Adipocyte (in vitro differentiated cells): Measurements from ENCODE around the gene SRSF3.
"Not testable (repeated sequence)": the region's sequence is repeated elsewhere in the genome, so short reads cannot be mapped to it uniquely, and the experiment has no call there.

Source experiments
- DNase-seq: peaks from one replicate; pipeline ENCODE4 v3.0.0-alpha.2; 2015; ENCODE audit warnings: low read depth
- H3K27me3 ChIP-seq: replicated peaks from 2 replicates; pipeline ENCODE4 v1.7.0; 2013; ENCODE audit warnings: mild to moderate bottlenecking, low read length, moderate library complexity; ENCODE audit not compliant: control insufficient read depth, insufficient read depth
- H3K36me3 ChIP-seq: 2 replicates; pipeline ENCODE4 v1.7.0; 2013; ENCODE audit warnings: low read length, mild to moderate bottlenecking, moderate library complexity; ENCODE audit not compliant: control insufficient read depth, insufficient read depth, severe bottlenecking
- H3K4me1 ChIP-seq: 2 replicates; pipeline ENCODE4 v1.7.0; 2013; ENCODE audit warnings: mild to moderate bottlenecking, low read length, moderate library complexity; ENCODE audit not compliant: control insufficient read depth, insufficient read depth
- H3K4me3 ChIP-seq: 2 replicates; pipeline ENCODE4 v1.7.0; 2013; ENCODE audit warnings: mild to moderate bottlenecking, low read length, moderate library complexity
- H3K9ac ChIP-seq: 2 replicates; pipeline ENCODE4 v1.7.0; 2013; ENCODE audit warnings: mild to moderate bottlenecking, low read length, moderate library complexity
- H3K9me3 ChIP-seq: 2 replicates; pipeline ENCODE4 v1.7.0; 2013; ENCODE audit warnings: mild to moderate bottlenecking, low read length, moderate library complexity; ENCODE audit not compliant: control insufficient read depth

Gene SRSF3

DNA sequence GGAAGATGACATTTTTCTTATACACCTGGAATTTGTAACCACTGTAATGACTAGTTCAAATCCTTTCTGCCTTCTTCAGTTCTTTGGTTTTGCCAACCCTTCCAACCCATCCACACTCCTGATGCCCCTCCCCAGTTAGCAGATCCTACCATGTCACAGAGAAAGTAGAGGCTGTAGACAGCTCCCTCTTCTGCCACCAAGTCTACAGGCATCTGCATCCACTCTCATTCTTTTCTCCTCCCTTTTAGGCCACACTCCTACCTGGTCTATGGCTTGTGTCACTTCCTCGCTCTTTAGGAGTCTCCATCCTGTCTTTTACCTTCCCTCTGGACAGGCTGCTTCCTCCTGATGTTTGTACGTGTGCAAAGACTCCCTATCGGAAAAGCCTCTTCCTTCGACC, 33.3 kb upstream of the SRSF3 start:
- Histone ChIP-seq H3K9me3 (no peaks in the 10 kb centered on the region), H3K27me3 (no peaks in the 10 kb centered on the region), H3K4me1 (peaks cover 31% of the 10 kb centered on the region), H3K9ac (no peak overlapping the region), H3K4me3 (no peak overlapping the region), H3K36me3 (no peaks in the 10 kb centered on the region)
- DNase-seq = no peak

DNA sequence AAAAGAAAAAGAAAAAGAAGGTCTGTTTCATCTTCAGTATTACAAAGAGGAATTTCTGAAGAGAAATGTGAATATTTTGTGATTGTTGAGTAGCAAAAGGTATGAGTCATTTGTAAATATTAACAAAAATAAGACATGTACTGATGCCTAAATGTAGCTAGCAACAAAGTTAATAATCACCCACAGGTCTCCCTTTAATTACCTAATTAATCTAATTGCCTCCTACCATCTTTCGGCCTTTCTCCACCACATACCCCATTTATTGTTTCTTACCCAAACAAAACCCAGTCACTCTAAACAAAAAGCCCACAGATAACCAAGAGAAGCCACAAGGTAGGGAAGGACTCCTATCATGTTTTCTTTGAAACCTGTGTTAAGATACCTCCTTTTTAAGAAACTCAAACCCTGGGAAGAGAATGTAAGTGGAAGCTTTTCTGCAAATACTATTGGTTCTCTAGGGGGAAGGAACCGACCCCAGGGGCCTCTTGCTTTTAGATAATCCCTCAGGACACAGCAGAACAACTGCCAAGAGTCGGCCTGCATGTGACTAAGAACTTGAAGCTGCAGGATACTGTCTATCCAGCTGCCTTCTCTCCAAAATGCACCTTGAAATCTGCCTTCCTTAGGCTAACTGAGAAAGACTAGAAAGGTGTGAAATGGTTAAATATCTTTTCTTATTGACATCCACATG, 30.8 kb upstream of the SRSF3 start:
- peaks cover 18% of the 10 kb centered on the region for H3K4me1 ChIP-seq
- no peaks in the 10 kb centered on the region for H3K27me3 ChIP-seq
- H3K9ac ChIP-seq = no peak overlapping the region
- no peak overlapping the region for H3K4me3 ChIP-seq
- H3K9me3 ChIP-seq = no peaks in the 10 kb centered on the region
- H3K36me3 ChIP-seq = no peaks in the 10 kb centered on the region
- DNase-seq = no peak

DNA sequence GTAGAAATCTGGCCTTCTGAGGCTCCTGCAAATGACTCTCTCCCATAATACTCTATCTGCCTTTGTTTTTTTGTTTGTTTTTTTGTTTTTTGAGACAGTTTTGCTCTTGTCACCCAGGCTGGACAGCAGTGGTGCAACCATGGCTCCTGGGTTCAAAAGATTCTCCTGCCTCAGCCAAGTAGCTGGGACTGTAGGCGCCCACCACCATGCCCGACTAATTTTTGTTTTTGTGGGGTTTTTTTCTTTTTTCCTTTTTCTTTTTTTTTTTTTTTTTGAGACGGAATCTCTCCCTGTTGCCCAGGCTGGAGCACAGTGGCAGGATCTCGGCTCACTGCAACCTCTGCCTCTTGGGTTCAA, 30.3 kb upstream of the SRSF3 start:
- Histone ChIP-seq H3K4me3 (no peak overlapping the region), H3K9ac (no peak overlapping the region), H3K4me1 (peaks cover 16% of the 10 kb centered on the region), H3K27me3 (no peaks in the 10 kb centered on the region), H3K9me3 (no peaks in the 10 kb centered on the region), H3K36me3 (no peaks in the 10 kb centered on the region)
- no peak for DNase-seq

DNA sequence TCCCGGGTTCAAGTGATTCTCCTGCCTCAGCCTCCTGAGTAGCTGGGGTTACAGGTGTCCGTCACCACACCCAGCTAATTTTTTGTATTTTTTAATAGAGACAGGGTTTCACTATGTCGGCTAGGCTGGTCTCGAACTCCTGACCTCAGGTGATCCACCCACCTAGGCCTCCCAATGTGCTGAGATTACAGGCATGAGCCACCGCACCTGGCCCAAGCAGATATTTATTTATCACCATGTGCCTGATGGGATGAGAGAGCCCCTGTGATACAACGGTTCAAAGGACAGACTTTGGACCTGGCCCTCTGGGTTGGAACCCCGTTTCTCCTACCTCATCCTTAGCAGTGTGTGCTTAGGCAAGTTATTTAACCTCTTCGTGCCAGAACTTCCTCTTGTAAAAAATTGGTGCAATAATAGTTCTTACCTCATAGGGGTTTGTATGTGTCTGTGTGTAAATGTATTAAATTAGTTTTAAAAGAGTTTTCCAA, 27.7 kb upstream of the SRSF3 start:
- DNase-seq = no peak

DNA sequence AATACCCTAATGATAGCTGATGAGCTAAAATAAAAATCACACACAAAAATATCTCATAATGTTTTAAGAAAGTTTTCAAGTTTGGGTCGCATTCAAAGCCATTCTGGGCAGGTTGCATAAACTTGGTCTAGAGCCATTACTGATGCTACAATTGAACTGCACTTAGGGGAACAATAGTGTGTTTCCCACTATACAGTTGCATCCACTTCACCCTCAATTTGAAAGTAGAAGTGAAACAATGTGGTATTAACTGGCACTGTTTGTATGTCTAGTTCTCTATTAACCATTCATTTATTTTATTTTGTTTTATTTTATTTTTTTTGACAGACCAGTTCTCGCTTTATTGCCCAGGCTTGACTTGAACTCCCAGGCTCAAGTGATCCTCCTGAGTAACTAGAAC, 23.9 kb upstream of the SRSF3 start:
- DNase-seq = no peak
- Histone ChIP-seq H3K4me1 (no peaks in the 10 kb centered on the region), H3K4me3 (no peak overlapping the region), H3K36me3 (no peaks in the 10 kb centered on the region), H3K27me3 (no peaks in the 10 kb centered on the region), H3K9me3 (no peaks in the 10 kb centered on the region), H3K9ac (no peak overlapping the region)

More for the DNA sequence above, 27.7 kb upstream of the SRSF3 start:
- H3K9me3 ChIP-seq = no peaks in the 10 kb centered on the region
- peaks cover 9% of the 10 kb centered on the region for H3K4me1 ChIP-seq
- H3K36me3 ChIP-seq = no peaks in the 10 kb centered on the region
- H3K27me3 ChIP-seq = no peaks in the 10 kb centered on the region
- H3K4me3 ChIP-seq = no peak overlapping the region
- no peak overlapping the region for H3K9ac ChIP-seq

DNA sequence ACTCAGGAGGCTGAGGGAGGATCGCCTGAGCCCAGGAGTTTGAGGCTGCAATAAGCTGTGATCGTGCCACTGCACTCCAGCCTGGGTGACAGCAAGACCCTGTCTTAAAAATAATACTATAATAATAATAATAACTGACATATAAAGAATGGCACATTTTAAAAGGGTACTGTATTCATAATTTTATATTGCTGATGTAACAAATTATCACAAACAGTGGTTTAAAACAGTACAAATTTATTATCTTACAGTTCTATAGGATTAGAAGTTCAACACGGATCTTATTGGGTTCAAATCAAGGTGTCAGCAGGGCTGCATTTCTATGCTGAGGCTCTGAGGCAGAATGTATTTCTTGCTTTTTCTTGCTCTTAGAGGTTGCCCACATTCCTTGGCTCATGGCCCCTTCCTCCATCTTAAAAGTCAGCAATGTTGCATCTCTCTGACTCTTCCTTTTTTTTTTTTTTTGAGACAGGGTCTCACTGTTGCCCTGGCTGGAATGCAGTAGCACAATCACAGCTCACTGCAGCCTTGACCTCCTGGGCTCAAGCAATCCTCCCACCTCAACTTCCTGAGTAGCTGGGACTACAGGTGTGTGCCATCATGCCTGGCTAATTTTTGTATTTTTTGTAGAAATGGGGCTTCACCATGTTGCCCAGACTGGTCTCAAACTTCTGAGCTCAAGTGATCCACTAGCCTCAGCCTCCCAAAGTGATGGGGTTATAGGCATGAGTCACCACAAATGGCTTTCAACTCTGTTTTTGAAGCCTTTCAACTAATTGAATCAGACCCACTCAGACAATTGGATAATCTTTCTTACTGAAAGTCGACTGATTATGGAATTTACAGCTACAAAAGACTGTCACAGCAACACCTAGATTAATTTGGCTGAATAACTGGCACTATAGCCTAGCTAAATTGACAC, 22.8 kb upstream of the SRSF3 start:
- DNase-seq = no peak
- no peak overlapping the region for H3K4me3 ChIP-seq
- H3K4me1 ChIP-seq = no peaks in the 10 kb centered on the region
- H3K9ac ChIP-seq = no peak overlapping the region
- H3K27me3 ChIP-seq = no peaks in the 10 kb centered on the region
- H3K36me3 ChIP-seq = no peaks in the 10 kb centered on the region
- no peaks in the 10 kb centered on the region for H3K9me3 ChIP-seq

DNA sequence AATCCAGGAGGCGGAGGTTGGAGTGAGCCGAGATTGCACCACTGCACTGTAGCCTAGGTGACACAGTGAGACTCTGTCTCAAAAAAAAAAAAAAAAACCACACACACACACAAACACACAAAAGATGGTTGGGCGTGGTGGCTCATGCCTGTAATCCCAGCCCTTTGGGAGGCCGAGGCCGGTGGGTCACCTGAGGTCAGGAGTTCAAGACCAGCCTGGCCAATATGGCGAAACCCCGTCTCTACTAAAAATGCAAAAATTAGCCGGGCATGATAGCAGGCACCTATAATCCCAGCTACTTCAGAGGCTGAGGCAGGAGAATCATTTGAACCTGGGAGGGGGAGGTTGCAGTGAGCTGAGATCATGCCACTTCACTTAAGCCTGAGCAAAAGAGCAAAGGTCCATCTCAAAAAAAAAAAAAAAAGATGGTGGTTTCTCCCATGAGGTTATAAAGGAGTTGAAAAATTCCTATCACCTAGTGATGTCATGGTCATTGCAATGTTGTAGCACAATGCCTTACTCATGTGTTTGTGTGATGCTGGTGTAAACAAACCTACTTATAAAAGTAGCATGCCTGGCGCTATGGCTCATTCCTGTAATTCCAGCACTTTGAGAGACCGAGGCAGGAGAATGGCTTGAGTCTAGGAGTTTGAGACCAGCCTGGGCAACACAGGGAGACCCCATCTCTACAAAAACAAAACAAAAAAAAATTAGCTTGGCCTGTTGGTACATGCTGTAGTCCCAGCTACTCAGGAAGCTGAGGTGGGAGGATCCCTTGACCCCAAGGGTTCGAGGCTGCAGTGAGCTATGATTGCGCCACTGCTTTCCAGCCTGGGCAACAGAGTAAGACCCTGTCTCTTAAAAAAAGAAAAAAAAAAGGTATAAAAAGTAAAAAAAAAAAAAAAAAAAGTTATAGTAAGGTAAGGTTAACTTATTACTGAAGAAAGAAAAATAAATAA, 21.5 kb upstream of the SRSF3 start:
- not testable (repeated sequence) for H3K9me3 ChIP-seq, DNase-seq, H3K9ac ChIP-seq, H3K27me3 ChIP-seq, H3K4me3 ChIP-seq, H3K36me3 ChIP-seq
- peaks cover 11% of the 10 kb centered on the region for H3K4me1 ChIP-seq

DNA sequence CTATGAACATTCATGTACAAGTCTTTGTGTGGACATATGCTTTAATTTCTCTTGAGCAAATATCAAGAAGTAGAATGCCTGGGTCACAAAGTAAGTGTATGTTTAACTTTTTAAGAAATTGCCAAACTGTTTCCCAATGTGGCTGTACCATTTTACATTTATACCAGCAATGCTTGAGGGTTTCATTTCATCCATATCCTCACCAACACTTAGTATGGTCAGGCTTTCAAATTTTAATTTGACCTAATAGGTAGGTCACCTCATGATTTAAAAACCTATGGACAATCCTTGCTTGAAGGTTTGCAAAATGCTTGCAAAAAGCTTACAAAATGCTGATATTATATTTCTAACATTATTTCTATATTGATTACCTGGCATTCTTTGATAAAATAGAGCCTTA, 19.5 kb upstream of the SRSF3 start:
- Histone ChIP-seq H3K9ac (no peak overlapping the region), H3K9me3 (no peaks in the 10 kb centered on the region), H3K4me3 (no peak overlapping the region), H3K36me3 (no peaks in the 10 kb centered on the region), H3K4me1 (peaks cover 30% of the 10 kb centered on the region), H3K27me3 (no peaks in the 10 kb centered on the region)
- DNase-seq = no peak

DNA sequence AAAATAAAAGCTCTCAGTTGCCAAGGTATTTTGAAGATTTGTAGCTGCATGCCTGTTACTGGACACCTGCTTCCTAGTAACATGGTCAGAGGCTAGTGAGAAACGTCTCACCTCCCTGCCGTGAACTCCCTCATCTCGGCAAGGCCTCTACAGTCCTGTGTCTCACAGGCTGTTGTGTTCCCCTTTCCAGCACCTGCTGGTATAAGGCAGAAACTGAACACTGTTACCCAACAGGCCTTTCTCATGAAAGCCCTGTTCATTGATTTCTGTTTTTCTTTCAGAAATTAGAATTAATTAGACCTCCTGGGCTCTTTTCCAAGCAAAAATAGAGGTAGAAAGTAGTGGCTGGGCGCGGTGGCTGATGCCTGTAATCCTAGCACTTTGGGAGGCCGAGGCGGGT, 17.6 kb upstream of the SRSF3 start:
- no peak overlapping the region for H3K4me3 ChIP-seq
- peak overlapping the region; percentile 67 for H3K9ac ChIP-seq
- no peak for DNase-seq
- H3K4me1 ChIP-seq = peaks cover 37% of the 10 kb centered on the region
- H3K36me3 ChIP-seq = no peaks in the 10 kb centered on the region
- no peaks in the 10 kb centered on the region for H3K9me3 ChIP-seq
- no peaks in the 10 kb centered on the region for H3K27me3 ChIP-seq

DNA sequence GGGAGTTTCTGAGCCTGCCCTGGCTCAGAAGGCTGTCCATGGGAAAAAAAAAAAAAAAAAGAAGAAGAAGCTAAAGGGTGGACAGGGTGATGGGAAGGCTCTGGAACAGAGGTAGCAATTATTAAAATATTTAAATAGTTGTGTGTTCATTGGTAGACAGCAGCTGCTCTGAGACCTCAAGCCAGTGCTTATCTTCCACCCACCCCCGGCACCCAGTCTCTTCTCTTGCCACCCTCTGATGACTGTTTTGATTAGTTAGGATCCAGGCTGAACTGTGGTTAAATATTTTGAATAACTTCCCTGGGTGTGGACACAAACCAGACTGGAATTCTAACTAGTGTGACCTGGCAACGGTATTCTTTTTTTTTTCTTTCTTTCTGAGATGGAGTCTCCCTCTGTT, 16.9 kb upstream of the SRSF3 start:
- Histone ChIP-seq H3K9me3 (no peaks in the 10 kb centered on the region), H3K4me3 (no peak overlapping the region), H3K9ac (peak overlapping the region; percentile 67), H3K4me1 (peaks cover 40% of the 10 kb centered on the region), H3K27me3 (no peaks in the 10 kb centered on the region), H3K36me3 (no peaks in the 10 kb centered on the region)
- peak; percentile 68 for DNase-seq

DNA sequence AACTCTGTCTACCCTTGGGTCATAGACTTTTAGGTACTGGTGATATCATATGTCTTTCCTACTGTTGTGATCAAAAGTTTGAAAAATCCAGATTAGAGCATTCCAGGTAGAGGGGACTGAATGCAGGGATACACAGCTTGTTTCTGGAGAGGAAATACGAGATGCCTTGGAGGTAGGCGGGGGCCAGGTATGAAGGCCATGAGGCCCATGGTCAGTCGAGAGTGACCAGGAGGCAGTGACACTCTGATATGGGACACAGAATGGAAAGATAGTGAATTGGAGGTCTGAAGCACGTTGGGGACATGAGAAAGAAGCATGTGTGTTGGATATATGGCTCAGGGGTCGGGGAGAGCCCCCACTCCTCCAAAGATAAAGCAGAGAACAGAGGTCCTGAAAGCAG, 16.1 kb upstream of the SRSF3 start:
- Histone ChIP-seq H3K4me3 (no peak overlapping the region), H3K27me3 (no peaks in the 10 kb centered on the region), H3K9me3 (no peaks in the 10 kb centered on the region), H3K9ac (peak overlapping the region; percentile 18), H3K4me1 (peaks cover 40% of the 10 kb centered on the region), H3K36me3 (no peaks in the 10 kb centered on the region)
- no peak for DNase-seq
